B cell (primary cell): Measurements from ENCODE around the gene KAZN.

Experiments
- CTCF ChIP-seq: fragments of 200-600 bp; IDR thresholded peaks from one replicate; pipeline ENCODE4 v1.8.0; 2022; ENCODE audit warnings: antibody characterized with exemption, mild to moderate bottlenecking
- EZH2 ChIP-seq: IDR thresholded peaks from 2 replicates; pipeline ENCODE4 v1.6.1; 2012; ENCODE audit warnings: borderline replicate concordance, low read depth, mild to moderate bottlenecking, moderate library complexity, low read length; ENCODE audit not compliant: insufficient read depth, poor library complexity, severe bottlenecking

DNA sequence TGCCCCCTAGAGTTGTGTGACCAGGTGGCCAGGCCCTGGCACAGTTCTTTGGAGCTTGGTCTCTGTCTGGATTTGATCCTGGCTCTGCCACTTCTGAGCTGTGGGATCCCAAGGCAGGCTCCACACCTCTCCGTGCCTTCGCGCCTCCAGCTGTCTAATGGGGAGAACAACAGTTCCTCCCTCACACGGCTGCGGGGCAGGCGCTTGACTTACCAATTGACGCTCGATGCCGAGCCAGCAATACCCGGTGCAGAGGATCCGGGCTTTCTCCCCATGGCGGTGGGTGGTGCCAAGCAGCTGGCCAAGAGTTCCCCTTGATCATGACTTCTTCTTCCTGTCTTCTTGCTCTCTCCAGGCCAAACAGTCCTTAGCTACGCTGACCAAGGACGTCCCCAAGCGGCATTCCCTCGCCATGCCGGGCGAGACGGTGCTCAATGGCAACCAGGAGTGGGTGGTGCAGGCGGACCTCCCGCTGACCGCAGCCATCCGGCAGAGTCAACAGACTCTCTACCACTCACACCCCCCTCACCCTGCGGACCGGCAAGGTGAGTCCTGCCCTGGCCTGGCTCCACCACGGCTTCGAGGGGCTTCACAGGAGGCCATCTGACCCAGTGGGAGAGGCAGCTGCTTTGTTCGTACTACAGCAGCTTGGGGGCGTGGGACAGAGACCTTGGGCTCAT lies 457.4 kb downstream of the KAZN start:
- TF ChIP-seq CTCF = no peak
- no peak for TF ChIP-seq EZH2
